ENCODE results near the gene HAUS2. TPM values are rescaled to one million over a fixed set of nuclear protein-coding genes. Genes with fewer than 3 reads are reported as not detected.

HAUS2 gene
- total RNA-seq, 4 donors from 2014 or later, result 12.9 to 21.9 (median 15.1) TPM

- TF ChIP-seq, protein P1, sequence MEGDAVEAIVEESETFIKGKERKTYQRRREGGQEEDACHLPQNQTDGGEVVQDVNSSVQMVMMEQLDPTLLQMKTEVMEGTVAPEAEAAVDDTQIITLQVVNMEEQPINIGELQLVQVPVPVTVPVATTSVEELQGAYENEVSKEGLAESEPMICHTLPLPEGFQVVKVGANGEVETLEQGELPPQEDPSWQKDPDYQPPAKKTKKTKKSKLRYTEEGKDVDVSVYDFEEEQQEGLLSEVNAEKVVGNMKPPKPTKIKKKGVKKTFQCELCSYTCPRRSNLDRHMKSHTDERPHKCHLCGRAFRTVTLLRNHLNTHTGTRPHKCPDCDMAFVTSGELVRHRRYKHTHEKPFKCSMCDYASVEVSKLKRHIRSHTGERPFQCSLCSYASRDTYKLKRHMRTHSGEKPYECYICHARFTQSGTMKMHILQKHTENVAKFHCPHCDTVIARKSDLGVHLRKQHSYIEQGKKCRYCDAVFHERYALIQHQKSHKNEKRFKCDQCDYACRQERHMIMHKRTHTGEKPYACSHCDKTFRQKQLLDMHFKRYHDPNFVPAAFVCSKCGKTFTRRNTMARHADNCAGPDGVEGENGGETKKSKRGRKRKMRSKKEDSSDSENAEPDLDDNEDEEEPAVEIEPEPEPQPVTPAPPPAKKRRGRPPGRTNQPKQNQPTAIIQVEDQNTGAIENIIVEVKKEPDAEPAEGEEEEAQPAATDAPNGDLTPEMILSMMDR (IDR thresholded peaks at IDR 0.05), result no peak
- TF ChIP-seq POLR2A (IDR thresholded peaks at IDR 0.05), result no peak
- no peak for DNase-seq
- Histone ChIP-seq H3K4me3 (no peak overlapping the region), H3K4me1 (peaks cover 0 to 6% (median 2%) of the 10 kb centered on the region in 4 donors), H3K27me3 (no peaks in the 10 kb centered on the region), H3K36me3 (no peaks in the 10 kb centered on the region), H3K27ac (no peak overlapping the region), H3K9me3 (no peaks in the 10 kb centered on the region)
Measured at GRCh38 chr15:42612367-42612912, 63.8 kb downstream of the HAUS2 start.

- no peak for TF ChIP-seq POLR2A (IDR thresholded peaks at IDR 0.05)
- TF ChIP-seq, protein P1 (IDR thresholded peaks at IDR 0.05), result no peak
- H3K9me3 ChIP-seq, result no peaks in the 10 kb centered on the region
- no peak overlapping the region for H3K27ac ChIP-seq
- no peaks in the 10 kb centered on the region for H3K4me1 ChIP-seq
- H3K36me3 ChIP-seq, result no peaks in the 10 kb centered on the region
- H3K27me3 ChIP-seq, result no peaks in the 10 kb centered on the region
- no peak for DNase-seq
- no peak overlapping the region for H3K4me3 ChIP-seq
Measured at GRCh38 chr15:42616107-42616506, 67.5 kb downstream of the HAUS2 start.

Other genes starting within 250 kb of the HAUS2 start
- gene CAPN3, start 189.3 kb upstream of the HAUS2 start, total RNA-seq, result 10 to 100 TPM in 3 of 4 donors, 1 to 10 TPM in 1; 9.1 to 76.7 (median 17.7) TPM
- gene ZNF106, start 57.7 kb upstream of the HAUS2 start, total RNA-seq, result 10 to 100 TPM; 31.7 to 74.3 (median 42.1) TPM
- 10 to 100 TPM; 64.4 to 80.9 (median 66.8) TPM for gene SNAP23, start 53.2 kb upstream of the HAUS2 start, total RNA-seq
- 10 to 100 TPM; 22.4 to 38.1 (median 33.1) TPM for gene LRRC57, start within 50 bp of the HAUS2 start, total RNA-seq
- 100 to 1,000 TPM in 1 of 4 donors, 10 to 100 TPM in 2, 1 to 10 TPM in 1; 4.2 to 153 (median 20.4) TPM for gene STARD9, start 26.8 kb downstream of the HAUS2 start, total RNA-seq
- 10 to 100 TPM in 3 of 4 donors, 1 to 10 TPM in 1; 9.1 to 16.5 (median 10.7) TPM for gene CDAN1, start 188.3 kb downstream of the HAUS2 start, total RNA-seq